Ascending aorta (tissue), 2 donors: ENCODE data around the gene TMEM170A. TPM values are rescaled to one million over a fixed set of nuclear protein-coding genes. Genes with fewer than 3 reads are reported as not detected.
"Not testable (repeated sequence)": the region's sequence is repeated elsewhere in the genome, so short reads cannot be mapped to it uniquely, and the experiment has no call there.

Source experiments
- DNase-seq, 2 donors: peaks; one replicate each; pipeline ENCODE4 v3.0.0-alpha.2; 2019; ENCODE audit warnings: low spot score in 2 of 2
- H3K27ac ChIP-seq, 2 donors: fragments of 200-600 bp; sonication (generic); one replicate each; pipeline ENCODE4 v1.5.1; 2016 to 2017; ENCODE audit warnings: mild to moderate bottlenecking in 1 of 2
- H3K27me3 ChIP-seq: fragments of 200-600 bp; sonication (generic); one replicate; pipeline ENCODE4 v1.5.1; 2017
- H3K36me3 ChIP-seq, 2 donors: fragments of 200-600 bp; sonication (generic); one replicate each; pipeline ENCODE4 v1.5.1; 2016
- H3K4me1 ChIP-seq, 2 donors: fragments of 200-600 bp; sonication (generic); one replicate each; pipeline ENCODE4 v1.5.1; 2016 to 2017; ENCODE audit warnings: mild to moderate bottlenecking in 1 of 2
- H3K4me3 ChIP-seq, 2 donors: fragments of 200-600 bp; sonication (generic); one replicate each; pipeline ENCODE4 v1.5.1; 2016 to 2017; ENCODE audit warnings: mild to moderate bottlenecking in 1 of 2
- H3K9me3 ChIP-seq, 2 donors: fragments of 200-600 bp; sonication (generic); one replicate each; pipeline ENCODE4 v1.5.1; 2016
- CTCF ChIP-seq, 3 experiments: fragments of 200-600 bp in 2 of 3; fragments of 450-650 bp in 1 of 3; sonication (generic) in 2 of 3; IDR thresholded peaks; one replicate each; pipeline ENCODE4 v1.5.1; 2016 to 2019; ENCODE audit warnings: antibody characterized with exemption in 3 of 3, mild to moderate bottlenecking in 1 of 3, moderate library complexity in 1 of 3
- intact Hi-C: fragments of 100-400 bp; cut with DNase I; formaldehyde crosslinking; loops from one replicate; pipeline ENCODE4 v1.15.1; 2023
- total RNA-seq: library from RNA; depleted of rRNA; stranded (reverse); fragments of >200 nt; gene quantifications from one replicate; pipeline ENCODE4 v1.1.0, GENCODE V29; 2016

Gene TMEM170A
- total RNA-seq, 1 donor from 2014 or later: 33.0 TPM

GRCh38 chr16:75432828-75433731 lies 31.4 kb downstream of the TMEM170A start, which contains the start of gene CFDP1:
Gene CFDP1, minus strand, starts transcription at chr16:75433503. Its CDS starts 151 bp downstream, at chr16:75433352.
- no peak for TF ChIP-seq CTCF (IDR thresholded peaks at IDR 0.05)
- Histone ChIP-seq H3K4me3 (peak within 1 kb of the TSS; percentile 90 to 91), H3K9me3 (no peaks in the 10 kb centered on the region), H3K4me1 (peaks cover 2 to 17% of the 10 kb centered on the region in 2 donors), H3K27ac (peak within 1 kb of the TSS; percentile 97 to 98), H3K36me3 (no peaks in the 10 kb centered on the region), H3K27me3 (no peaks in the 10 kb centered on the region)
- peak; percentile 78 to 97 for DNase-seq
- intact Hi-C loops: loop anchor here (1.0 kb wide), 1 partner anchor 31 kb away; the partner anchor contains the start of gene TMEM170A

GRCh38 chr16:75429621-75430403 lies 34.7 kb downstream of the TMEM170A start:
- intact Hi-C loops: no loop called here
- Histone ChIP-seq H3K27me3 (no peaks in the 10 kb centered on the region), H3K36me3 (no peaks in the 10 kb centered on the region), H3K4me1 (peaks cover 2 to 22% of the 10 kb centered on the region in 2 donors), H3K4me3 (no peak overlapping the region), H3K9me3 (no peaks in the 10 kb centered on the region), H3K27ac (no peak overlapping the region)
- no peak for DNase-seq
- TF ChIP-seq CTCF (IDR thresholded peaks at IDR 0.05): no peak

- peak overlapping the region; percentile 27 to 37 for H3K27ac ChIP-seq
- intact Hi-C loops, DNase-seq: not testable (repeated sequence)
Observed at GRCh38 chr16:75426524-75426923, 38.0 kb downstream of the TMEM170A start.

GRCh38 chr16:75424105-75424762 lies 40.3 kb downstream of the TMEM170A start:
- H3K27ac ChIP-seq, H3K4me3 ChIP-seq, DNase-seq, H3K27me3 ChIP-seq, intact Hi-C loops, H3K9me3 ChIP-seq, H3K36me3 ChIP-seq: not testable (repeated sequence)
- H3K4me1 ChIP-seq: peaks cover 5 to 17% of the 10 kb centered on the region in 2 donors

More at GRCh38 chr16:75426524-75426923, 38.0 kb downstream of the TMEM170A start:
- H3K4me3 ChIP-seq, H3K36me3 ChIP-seq, H3K27me3 ChIP-seq, H3K9me3 ChIP-seq: not testable (repeated sequence)
- H3K4me1 ChIP-seq: peaks cover 0 to 18% of the 10 kb centered on the region in 2 donors

- Histone ChIP-seq H3K9me3 (no peaks in the 10 kb centered on the region), H3K27ac (peak overlapping the region in 1 of 2 donors; percentile 4), H3K27me3 (no peaks in the 10 kb centered on the region), H3K4me3 (no peak overlapping the region), H3K36me3 (no peaks in the 10 kb centered on the region), H3K4me1 (peaks cover 5 to 17% of the 10 kb centered on the region in 2 donors)
- no peak for TF ChIP-seq CTCF (IDR thresholded peaks at IDR 0.05)
- no peak for DNase-seq
- intact Hi-C loops: no loop called here
Observed at GRCh38 chr16:75423723-75424104, 40.8 kb downstream of the TMEM170A start.

- no peak overlapping the region for H3K4me3 ChIP-seq
- no peaks in the 10 kb centered on the region for H3K36me3 ChIP-seq
- H3K27ac ChIP-seq: no peak overlapping the region
- H3K4me1 ChIP-seq: peaks cover 5 to 17% of the 10 kb centered on the region in 2 donors
- no peaks in the 10 kb centered on the region for H3K9me3 ChIP-seq
- H3K27me3 ChIP-seq: no peaks in the 10 kb centered on the region
- TF ChIP-seq CTCF (IDR thresholded peaks at IDR 0.05): no peak
- no peak for DNase-seq
- intact Hi-C loops: no loop called here
Observed at GRCh38 chr16:75421820-75422126, 42.7 kb downstream of the TMEM170A start.
